CD14-positive monocyte (primary cell): ENCODE measurements around the gene GTF2H2C. TPM values are rescaled to one million over a fixed set of nuclear protein-coding genes. Genes with fewer than 3 reads are reported as not detected.
"Not testable (repeated sequence)": the region's sequence is repeated elsewhere in the genome, so short reads cannot be mapped to it uniquely, and the experiment has no call there.

Source experiments
- DNase-seq, 3 donors: peaks; one replicate each; pipeline ENCODE4 v3.0.0-alpha.2; 2011 to 2022
- H2AFZ ChIP-seq: 2 replicates; pipeline ENCODE4 v1.6.0; 2012; ENCODE audit warnings: mild to moderate bottlenecking, low read depth, low read length, inconsistent platforms; ENCODE audit not compliant: insufficient read depth, poor library complexity, severe bottlenecking
- H3K27ac ChIP-seq, 2 donors: 1 replicate in 1 of 2; 2 replicates in 1 of 2; pipeline ENCODE4 v1.5.1; 2012 to 2013; ENCODE audit warnings: low read length in 2 of 2, control low read depth in 1 of 2, inconsistent platforms in 1 of 2, low read depth in 1 of 2, mild to moderate bottlenecking in 1 of 2
- H3K27me3 ChIP-seq, 2 donors: one replicate each; pipeline versions ENCODE4 v1.6.0 to v1.6.1; 2011 to 2013; ENCODE audit warnings: low read length in 2 of 2; ENCODE audit not compliant: control insufficient read depth in 2 of 2, insufficient read depth in 2 of 2
- H3K36me3 ChIP-seq, 2 donors: replicated peaks in 1 of 2; 1 replicate in 1 of 2; 2 replicates in 1 of 2; pipeline versions ENCODE4 v1.5.1 to v1.6.1; 2012 to 2013; ENCODE audit warnings: low read length in 2 of 2, control low read depth in 1 of 2, inconsistent platforms in 1 of 2, mild to moderate bottlenecking in 1 of 2; ENCODE audit not compliant: insufficient read depth in 2 of 2, control insufficient read depth in 1 of 2
- H3K4me1 ChIP-seq, 2 donors: 1 replicate in 1 of 2; 2 replicates in 1 of 2; pipeline versions ENCODE4 v1.5.1 to v1.6.1; 2012 to 2013; ENCODE audit warnings: low read length in 2 of 2, control low read depth in 1 of 2, inconsistent platforms in 1 of 2, mild to moderate bottlenecking in 1 of 2, moderate library complexity in 1 of 2; ENCODE audit not compliant: insufficient read depth in 2 of 2, control insufficient read depth in 1 of 2
- H3K4me2 ChIP-seq: replicated peaks from 2 replicates; pipeline ENCODE3; 2012; ENCODE audit warnings: low read length, moderate library complexity, mild to moderate bottlenecking; ENCODE audit not compliant: poor library complexity, severe bottlenecking; ENCODE audit errors: extremely low read depth
- H3K4me3 ChIP-seq, 3 experiments: fragments of 200-600 bp in 1 of 3; sonication (generic) in 1 of 3; replicated peaks in 1 of 3; 1 replicate in 2 of 3; 2 replicates in 1 of 3; pipeline ENCODE4 v1.5.1; 2011 to 2013; ENCODE audit warnings: low read length in 3 of 3, mild to moderate bottlenecking in 3 of 3, control low read depth in 2 of 3, low read depth in 2 of 3, inconsistent platforms in 1 of 3, moderate library complexity in 1 of 3
- H3K79me2 ChIP-seq: 2 replicates; pipeline ENCODE4 v1.6.0; 2012; ENCODE audit warnings: mild to moderate bottlenecking, control low read depth, inconsistent platforms, low read length, moderate library complexity; ENCODE audit not compliant: insufficient read depth
- H3K9ac ChIP-seq: 2 replicates; pipeline ENCODE4 v1.6.0; 2017; ENCODE audit warnings: low read length, mild to moderate bottlenecking; ENCODE audit not compliant: insufficient read depth, poor library complexity, severe bottlenecking
- H3K9me3 ChIP-seq, 2 donors: replicated peaks in 1 of 2; 1 replicate in 1 of 2; 2 replicates in 1 of 2; pipeline versions ENCODE4 v1.5.1 to v1.6.1; 2012 to 2013; ENCODE audit warnings: low read length in 2 of 2, control low read depth in 1 of 2; ENCODE audit not compliant: control insufficient read depth in 1 of 2, insufficient read depth in 1 of 2
- H4K20me1 ChIP-seq: 2 replicates; pipeline ENCODE4 v1.6.0; 2012; ENCODE audit warnings: mild to moderate bottlenecking, low read length, control low read depth, moderate library complexity; ENCODE audit not compliant: insufficient read depth
- H3K27ac Mint-ChIP-seq, 7 donors: one replicate each; pipeline ENCODE4 v1.8.0; 2020; ENCODE audit warnings: mild to moderate bottlenecking in 7 of 7, mixed read lengths in 7 of 7, moderate library complexity in 6 of 7, inconsistent platforms in 2 of 7
- H3K27me3 Mint-ChIP-seq, 3 donors: one replicate each; pipeline ENCODE4 v1.8.0; 2021 to 2022; ENCODE audit warnings: low read depth in 3 of 3, mild to moderate bottlenecking in 3 of 3, mixed read lengths in 3 of 3, moderate library complexity in 3 of 3, inconsistent platforms in 1 of 3
- H3K36me3 Mint-ChIP-seq, 2 donors: one replicate each; pipeline ENCODE4 v1.8.0; 2020; ENCODE audit warnings: mixed read lengths in 2 of 2, inconsistent platforms in 1 of 2, mild to moderate bottlenecking in 1 of 2
- H3K4me1 Mint-ChIP-seq: one replicate; pipeline ENCODE4 v1.8.0; 2020; ENCODE audit warnings: mild to moderate bottlenecking, mixed read lengths
- H3K4me3 Mint-ChIP-seq, 2 donors: one replicate each; pipeline ENCODE4 v1.8.0; 2020; ENCODE audit warnings: mild to moderate bottlenecking in 2 of 2, mixed read lengths in 2 of 2, moderate library complexity in 1 of 2
- H3K9me3 Mint-ChIP-seq, 7 donors: one replicate each; pipeline ENCODE4 v1.8.0; 2020 to 2022; ENCODE audit warnings: mixed read lengths in 7 of 7, mild to moderate bottlenecking in 6 of 7, moderate library complexity in 6 of 7, inconsistent platforms in 2 of 7
- WGBS: methylation state at CpG from one replicate; pipeline ENCODE4 v1.1.5; 2013; ENCODE audit warnings: missing lambda C conversion rate; ENCODE audit not compliant: insufficient coverage; 5-methylcytosine and 5-hydroxymethylcytosine counted together
- intact Hi-C, 2 donors: fragments of 100-400 bp; cut with micrococcal nuclease; formaldehyde crosslinking; loops; one replicate each; pipeline versions ENCODE4 v1.15.0 to v1.15.1; 2023
- polyA plus RNA-seq, 3 donors: library from polyadenylated mRNA; depleted of rRNA in 1 of 3; unstranded in 2 of 3; stranded (reverse) in 1 of 3; fragments of 300-500 nt in 2 of 3; fragments of >200 nt in 1 of 3; fragmentation: Illumina TruSeq in 2 of 3; gene quantifications; 1 replicate in 2 of 3; 2 replicates in 1 of 3; pipeline ENCODE4 v1.2.3, GENCODE V29; 2012 to 2021

The GTF2H2C gene
- polyA plus RNA-seq, 3 donors = 11.0 to 14.4 (median 13.5) TPM

GRCh38 chr5:69542838-69543618, 17.0 kb upstream of the GTF2H2C start:
- H3K4me1 Mint-ChIP-seq, H3K4me3 Mint-ChIP-seq, H2AFZ ChIP-seq, intact Hi-C loops, H3K79me2 ChIP-seq, H3K9me3 Mint-ChIP-seq, H3K4me3 ChIP-seq, H3K4me2 ChIP-seq, H3K27me3 Mint-ChIP-seq, H4K20me1 ChIP-seq, DNase-seq, H3K9me3 ChIP-seq, H3K36me3 Mint-ChIP-seq, H3K27ac ChIP-seq, H3K36me3 ChIP-seq, H3K4me1 ChIP-seq, H3K27ac Mint-ChIP-seq, H3K9ac ChIP-seq, H3K27me3 ChIP-seq: not testable (repeated sequence)
- WGBS = no CpG with 5 or more reads among the region's 3 CpGs

DNA sequence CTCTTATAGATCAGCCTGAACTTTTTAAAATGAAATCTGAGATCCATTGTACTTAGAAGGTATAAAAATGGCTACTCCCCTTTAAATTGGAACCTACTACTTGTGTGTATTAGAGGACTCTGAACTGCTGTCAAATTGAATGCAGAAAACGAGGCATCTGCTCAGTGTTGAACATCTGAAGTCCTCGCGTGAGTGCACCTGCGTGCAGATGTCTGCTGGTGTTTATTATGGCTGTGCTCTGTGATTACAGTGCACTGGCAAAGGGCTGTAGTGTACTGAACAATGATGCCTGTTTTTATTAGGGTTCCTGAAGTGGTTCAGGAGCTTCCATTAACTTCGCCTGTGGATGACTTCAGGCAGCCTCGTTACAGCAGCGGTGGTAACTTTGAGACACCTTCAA, 15.4 kb upstream of the GTF2H2C start:
- H3K79me2 ChIP-seq, H3K27me3 Mint-ChIP-seq, H3K4me3 Mint-ChIP-seq, DNase-seq, intact Hi-C loops, H3K9ac ChIP-seq, H3K9me3 ChIP-seq, H3K4me3 ChIP-seq, H3K4me1 Mint-ChIP-seq, H2AFZ ChIP-seq, H3K36me3 Mint-ChIP-seq, H3K36me3 ChIP-seq, H3K27ac ChIP-seq, H3K27ac Mint-ChIP-seq, H3K27me3 ChIP-seq, H4K20me1 ChIP-seq, H3K4me2 ChIP-seq, H3K4me1 ChIP-seq, H3K9me3 Mint-ChIP-seq: not testable (repeated sequence)
- WGBS = no CpG with 5 or more reads among the region's 7 CpGs

DNA sequence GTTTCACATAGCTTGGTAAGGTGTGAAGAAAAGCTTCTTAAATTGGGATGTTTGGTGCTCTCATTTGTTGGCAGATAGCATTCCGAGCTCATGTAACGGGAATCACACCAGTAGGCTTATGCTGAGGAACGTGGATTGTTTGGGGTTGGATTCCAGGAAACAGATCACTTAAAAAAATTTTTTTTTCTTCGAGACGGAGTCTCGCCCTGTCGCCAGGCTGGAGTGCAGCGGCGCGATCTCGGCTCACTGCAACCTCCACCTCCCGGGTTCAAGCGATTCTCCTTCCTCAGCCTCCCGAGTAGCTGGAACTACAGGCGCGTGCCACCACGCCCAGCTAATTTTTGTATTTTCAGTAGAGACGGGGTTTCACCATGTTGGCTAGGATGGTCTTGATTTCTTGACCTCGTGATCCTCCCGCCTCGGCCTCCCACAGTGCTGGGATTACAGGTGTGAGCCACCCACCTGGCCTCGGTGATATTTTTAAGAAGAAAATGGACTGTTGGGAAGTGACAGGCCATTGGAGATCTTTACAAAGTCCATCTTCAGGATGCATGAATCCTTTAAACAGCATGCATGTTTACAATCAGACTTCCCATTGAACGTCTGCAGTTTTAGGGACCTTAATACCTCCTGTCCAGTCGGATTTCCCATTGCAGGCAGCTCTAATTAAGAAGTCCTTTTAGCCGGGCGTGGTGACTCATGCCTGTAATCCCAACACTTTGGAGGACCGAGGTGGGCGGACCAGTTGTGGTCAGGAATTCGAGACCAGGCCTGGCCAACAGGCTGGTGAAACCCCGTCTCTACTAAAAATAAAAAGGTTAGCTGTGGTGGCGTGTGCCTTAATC, 818 bp downstream of the GTF2H2C start:
- H3K27me3 ChIP-seq, H3K27me3 Mint-ChIP-seq, intact Hi-C loops, H3K27ac Mint-ChIP-seq, H3K9me3 ChIP-seq, H3K27ac ChIP-seq, H4K20me1 ChIP-seq, H2AFZ ChIP-seq, H3K9ac ChIP-seq, H3K36me3 ChIP-seq, H3K4me1 ChIP-seq, H3K79me2 ChIP-seq, DNase-seq, H3K4me1 Mint-ChIP-seq, H3K9me3 Mint-ChIP-seq, H3K36me3 Mint-ChIP-seq: not testable (repeated sequence)
- Histone ChIP-seq H3K4me3 (peak overlapping the region; percentile 16 to 66 (median 22)), H3K4me2 (peak overlapping the region; percentile 44)
- whole genome bisulfite sequencing = no CpG with 5 or more reads among the region's 31 CpGs
- H3K4me3 Mint-ChIP-seq = peak overlapping the region; percentile 73 to 76

- H3K9me3 ChIP-seq, H4K20me1 ChIP-seq, H3K4me3 Mint-ChIP-seq, H3K4me1 Mint-ChIP-seq, H3K9me3 Mint-ChIP-seq, H3K4me2 ChIP-seq, H3K4me3 ChIP-seq, H3K79me2 ChIP-seq, H3K27ac Mint-ChIP-seq, intact Hi-C loops, H3K27ac ChIP-seq, H2AFZ ChIP-seq, DNase-seq, H3K27me3 Mint-ChIP-seq, H3K4me1 ChIP-seq, H3K9ac ChIP-seq, H3K27me3 ChIP-seq, H3K36me3 ChIP-seq: not testable (repeated sequence)
- H3K36me3 Mint-ChIP-seq = peaks cover 7 to 10% of the 10 kb centered on the region in 2 donors
- no CpG with 5 or more reads among the region's 2 CpGs for WGBS
These were observed 6.2 kb downstream of the GTF2H2C start for GRCh38 chr5:69566172-69566571.
